GM19438 (cell line): ENCODE results near the gene SERTAD4.

Source experiments
- ATAC-seq: cut with Tn5 transposase; IDR thresholded peaks from one replicate; pipeline ENCODE4 v1.9.1; 2021; ENCODE audit warnings: low read depth; ENCODE audit not compliant: unreplicated experiment

The SERTAD4 gene

DNA sequence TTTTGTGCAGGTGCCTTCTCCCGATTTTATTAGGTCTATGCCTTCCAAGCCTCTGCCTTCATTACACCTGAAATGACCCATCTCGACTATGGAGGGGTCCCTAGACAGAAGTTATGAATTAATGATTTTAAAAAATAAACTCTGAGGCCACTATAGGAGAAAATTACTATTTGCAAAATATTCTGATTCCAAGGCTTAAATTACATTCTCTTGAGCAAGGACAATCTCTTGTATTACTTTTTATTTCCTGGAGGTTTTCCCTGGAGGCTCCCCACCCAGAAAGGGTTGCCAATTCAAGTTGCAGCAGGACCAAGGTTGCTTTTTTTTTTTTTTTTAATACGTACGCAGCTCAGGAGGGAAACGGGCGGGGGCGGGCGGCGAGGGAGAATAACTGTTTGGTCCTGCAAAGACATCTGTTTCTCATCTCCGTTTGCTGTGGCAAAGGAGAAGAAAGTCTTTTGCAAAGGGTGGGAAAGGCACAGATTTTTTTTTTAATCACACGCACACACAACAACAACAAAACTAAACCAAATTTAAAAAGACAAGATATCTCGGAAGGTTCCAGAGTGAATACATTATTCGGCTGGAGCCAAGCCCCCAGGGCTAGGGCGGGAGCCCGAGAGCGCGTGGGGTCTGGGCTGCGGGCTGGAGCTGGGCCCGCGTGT is 618 bp upstream of the SERTAD4 start:
- ATAC-seq, result no peak

DNA sequence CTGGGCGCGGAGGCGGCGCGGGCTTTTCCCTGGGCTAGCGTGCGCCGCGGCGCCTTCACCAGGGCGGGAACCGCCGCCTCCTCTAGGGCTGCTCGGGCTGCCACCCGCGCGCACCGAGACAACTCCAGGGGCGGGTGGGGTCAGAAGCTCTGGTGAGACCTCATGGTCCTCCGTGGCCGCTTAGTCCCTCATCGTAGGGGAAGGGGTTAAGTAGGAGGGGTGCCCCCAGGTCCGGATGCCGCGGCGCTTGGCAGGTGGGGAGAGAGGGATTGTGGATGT is 559 bp downstream of the SERTAD4 start:
- no peak for ATAC-seq

- no peak for ATAC-seq
These were observed 1.1 kb downstream of the SERTAD4 start for GRCh38 chr1:210233495-210234328.

DNA sequence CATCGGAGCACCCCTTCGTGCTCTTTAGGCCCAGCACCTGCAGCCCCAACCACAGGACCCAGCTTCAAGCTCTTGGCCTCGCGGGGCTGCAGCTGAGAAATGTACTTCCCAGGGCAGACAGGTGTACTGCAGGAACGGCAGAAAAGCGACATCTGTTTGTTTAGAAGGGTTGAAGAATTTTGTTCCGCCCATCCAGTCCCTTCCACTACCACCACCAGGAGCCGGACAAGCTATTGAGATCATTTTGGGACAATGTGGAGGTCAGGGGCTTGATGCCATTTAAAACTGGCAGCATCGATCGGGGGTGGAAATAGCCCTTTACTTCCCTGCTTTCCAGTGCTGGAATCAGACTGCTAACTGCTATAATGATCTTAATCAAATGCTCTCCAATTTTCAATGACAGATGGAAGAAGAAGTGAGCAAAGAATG is 1.7 kb downstream of the SERTAD4 start:
- no peak for ATAC-seq

GRCh38 chr1:210235363-210236053 is 2.9 kb downstream of the SERTAD4 start:
- ATAC-seq, result no peak

DNA sequence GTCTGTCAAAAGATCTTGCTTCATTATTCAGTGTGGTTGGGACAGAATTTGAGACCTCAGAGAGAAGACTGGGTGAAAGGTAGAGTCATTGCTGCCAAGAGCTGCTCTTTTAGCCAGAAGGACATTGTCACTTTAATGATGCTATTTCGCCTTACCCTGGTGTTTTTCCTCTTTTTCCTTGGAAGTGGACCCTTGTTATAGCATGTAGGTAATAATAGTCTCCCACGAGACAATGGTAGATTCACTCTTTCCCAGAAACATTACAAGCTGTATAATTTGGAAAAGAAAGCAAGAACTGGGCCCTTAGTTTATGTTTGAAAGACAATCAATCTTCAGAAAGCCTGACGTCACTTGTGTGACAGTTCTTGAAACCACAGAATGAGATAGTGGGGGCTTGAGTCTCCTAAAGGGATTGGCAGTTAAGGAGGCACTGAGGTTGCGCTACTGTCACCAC is 3.8 kb downstream of the SERTAD4 start:
- no peak for ATAC-seq

GRCh38 chr1:210236840-210237409 is 4.3 kb downstream of the SERTAD4 start:
- ATAC-seq, result no peak

GRCh38 chr1:210237479-210237878 is 4.9 kb downstream of the SERTAD4 start:
- ATAC-seq, result no peak

GRCh38 chr1:210237981-210238380 is 5.4 kb downstream of the SERTAD4 start:
- no peak for ATAC-seq

- no peak for ATAC-seq
These were observed 6.9 kb downstream of the SERTAD4 start for GRCh38 chr1:210239349-210240111.

- no peak for ATAC-seq
These were observed 8.5 kb downstream of the SERTAD4 start for GRCh38 chr1:210241121-210241520.

- ATAC-seq, result no peak
These were observed 12.3 kb downstream of the SERTAD4 start for GRCh38 chr1:210244746-210245367.

DNA sequence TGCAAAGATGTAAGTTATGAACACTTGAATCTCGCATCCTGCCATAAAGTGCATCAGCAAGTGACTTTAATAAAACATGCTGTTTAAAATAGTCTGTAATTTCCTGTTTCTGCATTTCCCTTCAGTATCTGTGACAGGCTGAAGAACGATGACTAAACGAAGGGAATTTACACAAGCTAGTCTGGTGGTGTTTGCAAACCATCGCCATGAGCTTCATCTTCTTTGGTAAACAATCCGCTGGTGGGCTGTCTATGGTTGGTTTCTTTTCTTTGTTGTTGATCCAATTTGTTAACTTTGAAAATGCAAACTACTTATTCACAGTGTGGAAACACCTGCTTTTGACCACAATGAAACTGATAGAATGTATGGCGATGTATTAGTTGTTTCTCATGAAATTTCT is 13.9 kb downstream of the SERTAD4 start:
- no peak for ATAC-seq

DNA sequence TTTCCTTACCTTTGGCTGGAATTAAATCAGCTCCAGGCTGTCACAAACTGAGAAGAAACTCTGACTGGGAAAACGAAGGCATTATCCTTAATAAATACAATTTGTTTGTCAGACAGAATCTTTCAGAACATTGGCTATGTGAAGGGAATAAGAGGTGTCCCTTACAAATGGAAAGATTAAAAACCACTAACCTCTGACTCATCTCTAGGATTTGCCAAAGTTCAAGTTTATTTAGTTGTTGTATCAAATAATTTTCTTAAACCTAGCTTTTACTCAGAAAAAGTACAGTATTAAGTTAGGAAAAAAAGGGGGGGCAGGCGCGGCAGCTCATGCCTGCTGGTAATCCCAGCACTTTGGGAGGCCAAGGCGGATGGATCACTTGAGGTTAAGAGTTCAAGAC is 15.7 kb downstream of the SERTAD4 start:
- ATAC-seq, result no peak

DNA sequence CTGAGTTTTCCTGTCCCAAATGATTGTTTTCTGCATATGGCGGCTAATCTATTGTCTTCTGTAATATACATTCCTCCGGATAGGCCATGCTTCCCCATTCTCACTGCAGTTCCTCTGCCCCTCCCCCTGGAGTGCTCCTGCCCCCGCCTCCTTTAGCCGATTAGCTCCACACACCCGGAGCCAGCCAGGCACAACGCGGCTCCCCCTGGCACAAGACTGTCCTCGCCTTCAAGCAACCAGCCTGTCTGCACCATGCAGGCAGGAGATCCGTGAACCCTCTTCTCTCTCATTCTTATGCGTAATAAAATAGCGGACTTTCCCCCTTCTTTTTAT is 18.0 kb downstream of the SERTAD4 start:
- ATAC-seq, result no peak

GRCh38 chr1:210250998-210251679 is 18.5 kb downstream of the SERTAD4 start:
- ATAC-seq, result no peak

DNA sequence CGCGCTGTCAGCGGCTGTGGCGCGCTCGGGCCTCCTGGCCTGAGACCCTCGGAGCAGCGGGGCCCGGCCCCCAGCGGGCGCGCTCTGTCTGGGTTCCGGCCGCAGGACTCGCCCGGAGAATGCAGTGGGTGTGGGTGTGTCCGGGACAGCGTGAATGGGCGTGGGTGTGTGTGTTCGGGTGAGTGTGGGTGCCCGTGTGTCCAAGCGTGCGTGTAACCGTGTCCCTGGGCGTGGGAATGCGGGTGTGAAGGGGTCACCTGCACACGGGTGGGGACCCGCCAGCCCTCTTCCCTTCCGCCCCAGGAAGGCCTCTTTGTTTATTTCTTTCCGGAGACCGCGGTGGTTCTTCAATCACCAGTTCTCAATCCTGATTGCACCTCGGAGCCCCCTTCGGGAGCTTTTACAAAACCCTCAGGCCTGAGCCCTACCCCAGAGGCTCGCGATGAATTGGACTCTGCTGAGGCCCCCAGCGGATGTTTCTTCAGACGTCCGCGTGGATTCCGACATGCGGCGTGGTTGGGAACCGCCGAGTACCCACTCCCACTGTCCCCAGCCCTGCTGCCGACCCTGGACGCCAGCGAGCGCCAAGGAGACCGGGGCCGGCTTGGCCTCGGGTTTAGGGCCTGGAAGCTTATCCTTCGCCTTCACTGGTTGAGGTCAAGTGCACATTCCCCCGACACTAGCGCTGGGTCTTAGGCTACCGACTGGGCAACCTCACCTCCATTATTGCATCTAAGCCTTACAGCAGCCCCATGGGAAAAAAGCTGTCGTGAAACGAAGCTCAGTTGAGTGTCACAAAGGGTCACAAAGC is 19.3 kb downstream of the SERTAD4 start:
- no peak for ATAC-seq

DNA sequence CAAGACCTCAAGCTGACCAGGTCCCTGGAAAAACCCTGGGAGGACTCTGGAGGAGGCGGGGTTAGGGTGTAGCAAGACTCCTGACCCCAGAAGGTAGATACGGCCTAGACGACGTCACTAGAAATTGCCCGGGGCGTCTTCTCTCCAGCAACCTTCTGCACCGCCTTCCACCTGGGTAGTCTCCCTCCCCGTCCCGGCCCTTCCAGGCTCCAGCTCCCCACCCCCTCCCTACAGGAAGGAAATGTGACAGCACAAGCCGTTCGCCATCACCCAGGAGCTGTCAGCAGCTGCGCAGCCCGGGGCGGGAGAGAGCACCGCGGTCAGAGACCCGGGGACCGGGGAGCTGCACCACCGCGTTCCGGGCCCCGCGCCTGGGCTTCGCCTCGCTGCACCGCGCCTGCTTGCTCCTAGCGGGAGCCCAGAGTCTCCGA is 20.0 kb downstream of the SERTAD4 start:
- no peak for ATAC-seq

DNA sequence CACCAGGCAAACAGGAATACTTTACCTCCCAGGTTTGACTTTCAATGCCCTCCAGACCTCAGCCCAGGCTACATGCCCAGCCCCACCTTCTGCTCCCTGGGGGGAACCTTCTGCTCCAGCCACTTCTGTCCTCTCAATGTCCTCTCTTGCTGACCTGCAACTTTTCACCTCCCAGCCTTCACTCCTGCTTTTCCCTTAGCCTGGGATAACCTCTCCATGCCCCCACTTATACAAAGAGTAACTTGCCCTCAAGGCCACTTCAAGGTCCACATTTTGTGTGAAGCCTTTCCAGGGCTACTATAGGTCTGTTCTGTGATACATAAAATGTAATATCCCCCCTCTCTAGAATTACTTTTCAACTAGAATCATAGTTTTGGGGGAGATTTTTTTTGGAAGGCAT is 21.7 kb downstream of the SERTAD4 start:
- ATAC-seq, result no peak
